GM18498 (cell line): ENCODE measurements around the gene CENPL.
"Not testable (repeated sequence)": the region's sequence is repeated elsewhere in the genome, so short reads cannot be mapped to it uniquely, and the experiment has no call there.

Experiments
- ATAC-seq: cut with Tn5 transposase; IDR thresholded peaks from one replicate; pipeline ENCODE4 v1.9.1; 2021; ENCODE audit warnings: mild to moderate bottlenecking, moderate library complexity; ENCODE audit not compliant: unreplicated experiment

The CENPL gene, protein sequence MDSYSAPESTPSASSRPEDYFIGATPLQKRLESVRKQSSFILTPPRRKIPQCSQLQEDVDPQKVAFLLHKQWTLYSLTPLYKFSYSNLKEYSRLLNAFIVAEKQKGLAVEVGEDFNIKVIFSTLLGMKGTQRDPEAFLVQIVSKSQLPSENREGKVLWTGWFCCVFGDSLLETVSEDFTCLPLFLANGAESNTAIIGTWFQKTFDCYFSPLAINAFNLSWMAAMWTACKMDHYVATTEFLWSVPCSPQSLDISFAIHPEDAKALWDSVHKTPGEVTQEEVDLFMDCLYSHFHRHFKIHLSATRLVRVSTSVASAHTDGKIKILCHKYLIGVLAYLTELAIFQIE

DNA sequence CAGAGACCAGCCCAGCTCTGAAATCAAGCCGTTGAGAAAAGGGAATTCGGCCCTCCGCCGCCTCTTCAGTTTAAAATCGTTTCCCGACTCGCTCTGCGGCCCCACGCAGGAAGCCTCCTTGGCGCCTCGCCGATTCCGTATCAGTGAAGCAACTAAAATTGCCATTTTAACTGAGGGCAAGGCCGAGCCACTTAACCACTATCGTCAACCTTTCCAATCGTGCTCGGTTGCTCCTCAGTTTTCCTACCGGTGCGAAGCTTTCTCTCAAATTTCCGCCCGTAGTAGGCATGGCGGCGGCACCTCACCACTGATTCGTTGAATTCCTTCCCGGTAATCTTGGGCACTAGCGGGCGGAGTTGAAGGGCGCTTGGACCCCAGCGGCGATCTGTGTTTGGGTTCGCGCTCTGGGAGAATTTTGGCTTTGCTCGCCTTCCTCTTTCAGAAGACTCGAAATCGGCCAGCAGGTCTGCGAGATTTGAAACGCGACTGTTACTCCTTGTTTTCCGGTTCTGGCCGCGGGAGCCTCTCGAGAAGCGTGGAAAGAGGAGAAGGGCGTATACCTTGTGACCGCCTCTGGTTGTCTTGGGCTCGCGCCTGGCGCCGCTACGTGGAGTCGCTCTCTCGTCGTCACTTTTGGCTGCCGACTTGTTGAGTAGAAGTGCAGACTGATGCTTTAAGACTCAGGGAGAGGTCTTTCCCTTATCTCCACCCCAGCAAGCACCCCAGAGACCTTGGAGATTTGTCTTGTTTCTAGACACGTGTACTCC, at the start of gene CENPL, which contains the start of gene DARS2:
Gene CENPL, minus strand, starts transcription at position 569 of the 767 bp plus-strand sequence. CDS start 13,584 bp downstream, outside the sequence.
Gene DARS2, plus strand, starts transcription at position 359 of the 767 bp plus-strand sequence. CDS start 557 bp downstream, outside the sequence.
- ATAC-seq, result peak; percentile 83

DNA sequence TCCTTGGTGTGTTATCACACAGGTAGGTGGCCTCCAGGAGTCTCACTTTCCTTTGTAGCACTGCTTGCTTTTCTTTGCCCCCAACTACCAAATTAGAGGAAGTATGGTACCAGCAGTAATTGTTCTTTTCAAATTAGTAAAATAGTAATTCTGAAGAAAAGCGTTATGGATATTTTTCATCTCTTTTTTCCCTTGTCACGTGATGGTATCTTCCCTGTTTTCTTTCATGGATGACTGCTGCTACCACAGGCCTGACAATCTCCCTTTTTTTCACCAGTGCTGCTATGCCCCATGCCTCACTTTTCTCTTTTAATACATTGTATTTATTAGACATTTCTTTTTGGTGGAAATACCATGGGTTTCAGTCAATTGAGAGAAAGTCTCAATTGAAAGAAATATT, 46.8 kb upstream of the CENPL start:
- ATAC-seq, result no peak

DNA sequence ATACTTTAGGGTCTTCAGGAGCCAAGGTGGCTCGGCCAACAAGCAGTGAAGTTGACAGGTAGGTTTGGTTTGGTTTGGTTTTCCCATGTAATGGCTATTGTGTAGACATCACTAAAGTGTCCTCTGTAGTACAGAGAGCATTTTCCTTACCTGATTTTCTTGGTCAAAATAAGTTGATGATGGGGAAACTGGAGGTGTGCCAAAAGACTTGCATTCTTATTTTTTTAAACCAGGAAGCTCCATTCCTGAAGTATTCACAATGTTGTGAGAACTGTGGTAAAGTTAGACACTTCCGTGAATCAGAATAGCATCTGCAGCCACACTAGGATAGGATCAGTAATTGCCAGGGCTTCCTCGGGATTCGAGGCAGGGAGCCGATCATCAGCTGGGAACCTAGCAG, 46.4 kb upstream of the CENPL start:
- no peak for ATAC-seq

DNA sequence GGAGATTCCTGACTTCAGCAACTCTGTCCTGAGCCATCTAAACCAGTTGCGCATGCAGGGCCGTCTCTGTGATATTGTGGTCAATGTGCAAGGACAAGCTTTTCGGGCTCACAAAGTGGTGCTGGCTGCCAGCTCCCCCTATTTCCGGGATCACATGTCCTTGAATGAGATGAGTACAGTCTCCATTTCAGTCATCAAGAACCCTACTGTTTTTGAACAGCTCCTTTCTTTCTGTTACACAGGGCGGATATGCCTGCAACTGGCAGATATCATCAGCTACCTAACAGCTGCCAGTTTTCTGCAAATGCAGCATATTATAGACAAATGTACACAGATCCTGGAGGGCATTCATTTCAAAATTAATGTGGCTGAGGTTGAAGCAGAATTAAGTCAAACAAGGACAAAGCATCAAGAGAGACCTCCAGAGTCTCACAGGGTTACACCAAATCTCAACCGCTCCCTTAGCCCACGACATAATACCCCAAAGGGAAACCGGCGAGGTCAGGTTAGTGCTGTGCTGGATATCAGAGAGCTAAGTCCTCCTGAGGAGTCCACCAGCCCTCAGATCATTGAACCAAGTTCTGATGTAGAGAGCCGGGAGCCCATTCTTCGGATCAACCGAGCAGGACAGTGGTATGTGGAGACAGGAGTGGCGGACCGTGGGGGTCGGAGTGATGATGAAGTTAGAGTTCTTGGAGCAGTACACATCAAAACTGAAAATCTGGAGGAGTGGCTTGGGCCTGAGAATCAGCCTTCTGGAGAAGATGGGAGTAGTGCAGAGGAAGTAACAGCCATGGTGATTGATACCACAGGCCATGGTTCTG, 45.8 kb upstream of the CENPL start:
- ATAC-seq, result peak; percentile 21

DNA sequence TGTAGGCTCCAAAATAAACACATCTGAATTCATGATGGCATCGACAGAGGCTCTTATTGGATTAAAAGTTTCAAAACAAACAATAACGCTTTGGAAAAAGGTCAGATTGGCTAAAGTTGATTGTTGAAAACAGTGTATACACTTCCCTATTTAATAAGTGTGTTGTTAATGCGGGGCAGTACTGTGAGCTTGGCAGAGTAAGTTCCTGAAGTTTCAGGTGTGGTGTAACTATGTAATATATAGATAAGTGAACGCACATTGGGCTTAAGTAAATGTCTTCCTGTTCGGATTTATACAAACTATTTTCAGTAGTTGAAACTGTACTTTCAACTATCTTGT, 44.3 kb upstream of the CENPL start:
- ATAC-seq, result no peak

DNA sequence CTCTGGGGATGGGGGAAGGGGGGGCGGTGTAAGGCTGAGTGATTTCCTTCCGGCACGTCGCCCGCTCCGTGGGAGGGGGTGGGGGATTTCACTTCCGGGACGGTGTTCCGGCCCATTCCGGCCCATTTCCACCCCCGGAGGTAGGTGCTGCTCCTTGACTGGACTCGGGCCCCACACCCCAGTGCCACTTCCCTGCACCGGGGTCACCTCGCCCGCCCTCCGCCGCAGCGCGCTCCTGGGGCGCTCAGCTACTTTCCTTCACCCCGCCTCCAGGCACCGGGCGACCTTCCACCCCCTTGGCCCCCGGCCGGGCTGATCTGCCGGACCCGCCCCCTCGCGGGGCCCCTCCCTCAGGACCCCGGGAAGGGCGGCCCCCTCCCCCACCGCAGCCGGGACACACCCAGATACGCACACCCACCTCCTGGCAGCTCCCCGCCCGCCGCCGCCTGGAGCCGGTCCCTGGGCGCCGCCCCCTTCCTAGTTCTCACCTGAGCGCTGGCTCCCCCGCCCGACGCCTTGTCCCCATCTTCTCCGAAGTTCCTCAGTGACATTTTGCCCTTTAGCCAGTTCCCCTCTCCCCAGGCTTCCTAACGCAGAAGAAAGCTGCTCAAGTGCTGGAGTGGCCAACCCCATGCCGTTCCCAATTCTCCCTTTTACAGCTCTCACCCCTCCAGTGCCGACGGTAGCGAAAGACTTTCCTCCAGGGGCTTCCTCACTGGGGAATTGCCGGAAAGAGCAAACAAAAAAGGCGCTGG, 43.8 kb upstream of the CENPL start, which contains the start of gene ZBTB37:
Gene ZBTB37, plus strand, starts transcription at position 115 of the 755 bp plus-strand sequence. CDS start 1,846 bp downstream, outside the sequence.
- ATAC-seq, result peak; percentile 62

DNA sequence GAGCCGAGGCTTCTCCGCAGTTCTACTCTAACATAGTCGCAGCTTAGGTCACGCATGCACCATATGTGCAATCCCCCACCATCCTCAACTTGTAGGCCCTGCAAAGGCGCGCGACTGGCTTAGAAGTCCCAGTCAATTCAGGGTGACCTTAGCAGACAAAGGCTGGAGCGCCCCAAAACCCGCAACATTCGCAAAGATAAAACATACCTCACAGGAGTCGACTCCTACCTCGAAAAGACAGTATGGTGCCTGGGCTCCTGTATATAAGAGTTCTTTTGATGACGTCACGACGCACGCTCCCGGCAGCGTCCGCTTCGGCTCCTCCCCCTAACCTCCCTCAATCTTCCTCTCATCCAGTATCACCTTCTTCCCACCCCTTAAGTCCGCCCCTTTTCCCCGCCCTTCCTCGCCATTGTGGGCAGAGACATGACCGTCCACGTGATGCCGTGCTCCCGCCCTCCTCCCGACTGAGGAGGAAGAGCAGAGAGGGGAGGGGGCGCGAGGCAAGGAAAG, 43.1 kb upstream of the CENPL start, which contains the start of gene GAS5:
Gene GAS5, minus strand, starts transcription at position 237 of the 513 bp plus-strand sequence.
- ATAC-seq, result peak; percentile 74

DNA sequence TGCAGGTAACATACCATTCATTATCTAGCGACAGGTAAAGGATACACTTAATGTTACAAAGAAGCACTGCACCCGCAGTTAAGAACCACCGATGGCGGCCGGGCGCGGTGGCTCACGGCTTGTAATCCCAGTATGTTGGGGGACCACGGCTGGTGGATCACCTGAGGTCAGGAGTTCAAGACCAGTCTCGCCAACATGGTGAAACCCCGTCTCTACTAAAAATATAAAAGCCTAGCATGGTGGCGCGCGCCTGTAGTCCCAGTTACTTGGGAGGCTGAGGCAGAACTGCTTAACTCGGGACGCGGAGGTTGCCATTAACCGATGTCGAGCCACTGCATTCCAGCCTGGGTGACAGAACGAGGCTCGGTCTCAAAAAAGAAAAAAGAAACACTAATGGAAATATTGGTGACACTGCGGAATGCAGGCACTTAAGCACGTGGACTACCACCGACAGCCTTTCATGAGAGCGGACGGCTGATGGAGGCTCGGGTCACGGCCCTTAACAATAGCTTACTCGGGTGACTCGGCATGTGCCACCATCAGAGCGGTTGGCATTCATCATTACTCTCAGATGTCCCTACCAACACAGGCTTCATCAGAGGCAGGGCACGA, 42.6 kb upstream of the CENPL start:
- ATAC-seq, result no peak

DNA sequence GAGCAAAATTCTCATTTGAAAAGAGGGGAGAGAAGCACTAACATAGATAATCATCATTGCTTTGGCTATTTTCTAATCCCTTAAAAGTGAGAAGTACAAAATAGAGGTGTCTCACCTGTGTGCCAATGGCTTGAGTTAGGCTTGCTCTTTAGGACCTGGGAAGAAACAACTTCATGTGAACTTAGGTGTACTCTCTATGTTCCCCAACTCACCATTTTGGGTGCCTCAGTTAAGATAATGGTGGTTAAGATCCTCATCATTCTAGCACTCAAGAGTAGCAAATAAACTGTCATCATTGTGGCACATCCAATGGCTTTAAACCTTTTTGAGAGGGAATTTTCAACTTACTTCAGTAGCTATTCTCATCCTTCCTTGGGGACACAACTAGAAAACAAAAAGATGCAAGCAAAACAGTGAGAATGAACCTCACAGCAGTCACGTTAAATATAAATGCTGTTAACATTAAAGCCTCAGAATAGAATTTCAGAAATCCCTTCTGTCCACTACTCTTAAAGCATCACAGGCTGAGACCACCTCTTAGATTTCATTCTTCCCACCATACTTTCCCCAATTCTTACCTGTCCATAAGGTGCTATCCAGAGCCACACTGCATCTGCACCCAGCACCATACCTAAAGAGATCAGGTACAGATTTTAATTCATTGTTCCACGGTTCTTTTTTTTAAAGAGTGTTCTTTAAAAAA, 41.9 kb upstream of the CENPL start:
- no peak for ATAC-seq

DNA sequence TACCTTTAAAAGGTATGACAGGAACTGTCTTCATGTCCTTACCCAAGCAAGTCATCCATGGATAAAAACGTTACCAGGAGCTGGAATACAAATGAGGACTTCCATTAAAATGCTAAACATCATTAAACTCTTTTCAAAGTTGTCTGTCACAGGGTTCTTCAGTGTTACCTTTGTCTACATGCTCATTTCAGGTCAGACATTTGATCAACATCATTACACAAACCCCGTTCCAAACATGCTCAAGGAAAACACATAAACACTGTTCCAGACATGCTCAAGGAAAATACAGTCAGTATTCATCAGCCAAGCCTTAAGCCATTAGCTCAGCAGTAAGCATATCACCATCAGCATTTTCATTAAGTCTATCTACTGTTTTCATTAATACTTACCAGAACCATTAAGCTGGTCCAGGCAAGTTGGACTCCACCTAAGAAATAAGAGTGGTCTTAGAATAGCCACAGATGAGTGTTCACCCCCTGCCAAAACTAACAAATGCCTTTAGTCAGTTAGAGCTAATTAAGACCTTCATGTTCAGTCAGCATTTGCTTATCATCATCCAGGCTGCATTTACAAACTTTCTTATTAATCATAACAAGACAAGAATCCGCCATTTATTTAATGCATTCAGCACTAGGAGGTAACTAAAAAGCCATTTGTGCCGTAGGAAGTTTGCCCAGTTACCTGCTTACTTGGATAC, 40.9 kb upstream of the CENPL start:
- ATAC-seq, result no peak

DNA sequence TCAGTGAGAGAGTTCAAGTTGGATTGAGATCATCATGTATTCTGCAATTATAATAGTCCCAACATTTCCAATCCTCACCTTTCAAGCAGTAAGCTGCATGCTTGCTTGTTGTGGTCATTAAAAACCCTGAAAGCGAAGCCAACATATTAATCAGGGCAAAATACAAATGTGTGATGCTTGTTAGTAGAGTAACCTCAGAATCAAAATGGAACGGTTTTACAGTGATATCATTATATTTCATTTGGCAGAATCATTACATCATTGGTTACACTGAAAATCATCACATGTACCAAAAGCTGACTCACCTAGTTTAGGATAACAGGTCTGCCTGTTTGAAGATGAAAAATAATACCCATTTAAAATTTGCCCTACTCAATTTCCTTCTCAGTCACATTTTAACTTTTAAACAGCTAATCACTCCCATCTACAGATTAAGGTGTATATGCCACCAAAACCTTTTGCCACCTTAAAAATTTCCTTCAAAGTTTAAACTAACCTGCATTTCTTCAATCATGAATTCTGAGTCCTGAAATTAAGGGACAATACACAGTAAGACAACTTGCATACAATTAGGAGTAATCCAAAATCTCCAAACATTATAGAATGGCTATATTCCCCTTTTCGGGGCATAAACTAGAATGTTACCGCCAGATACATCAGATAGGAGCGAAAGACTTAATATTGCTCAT, 39.6 kb upstream of the CENPL start:
- no peak for ATAC-seq

DNA sequence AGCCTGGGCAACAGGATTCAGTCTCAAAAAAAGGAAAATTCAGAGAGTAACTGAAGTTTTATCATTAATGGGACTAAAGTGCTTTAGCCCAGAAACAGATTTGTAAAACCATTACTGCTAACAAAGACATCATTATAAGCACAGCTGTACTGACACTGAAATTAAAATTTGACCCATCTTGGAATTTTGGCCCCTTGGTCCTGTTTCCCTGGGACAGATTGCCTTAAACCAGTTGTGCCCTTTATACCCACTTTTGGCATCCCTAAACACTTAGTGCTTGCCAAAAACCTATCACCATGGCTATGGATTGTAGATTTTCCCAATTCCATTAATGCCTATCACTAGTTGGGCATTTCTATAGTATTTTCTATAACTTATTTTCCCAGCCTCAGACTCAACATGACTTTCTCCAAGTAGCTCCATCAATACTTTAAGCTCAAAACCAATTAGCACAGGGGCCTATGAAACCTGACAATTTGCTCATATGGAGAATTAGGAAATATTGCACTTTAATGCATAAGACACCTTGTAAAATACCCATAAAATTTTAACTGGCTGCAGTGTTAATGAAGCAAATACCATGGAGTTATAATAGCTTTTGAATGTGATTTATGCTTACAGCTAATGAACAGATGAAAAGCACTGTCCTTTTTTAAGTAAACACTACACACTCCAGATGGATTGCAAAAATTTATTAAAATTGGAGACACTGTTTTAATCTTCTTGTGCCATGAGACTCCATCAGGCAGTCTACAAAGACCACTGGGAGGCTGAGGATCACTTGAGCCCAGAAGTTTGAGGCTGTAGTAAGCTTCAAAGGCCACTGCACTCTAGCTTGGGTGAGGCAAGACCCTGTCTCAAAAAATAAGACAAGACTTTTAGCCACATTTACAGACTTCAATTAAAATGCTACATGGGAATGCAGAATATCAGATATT, 38.8 kb upstream of the CENPL start:
- no peak for ATAC-seq

DNA sequence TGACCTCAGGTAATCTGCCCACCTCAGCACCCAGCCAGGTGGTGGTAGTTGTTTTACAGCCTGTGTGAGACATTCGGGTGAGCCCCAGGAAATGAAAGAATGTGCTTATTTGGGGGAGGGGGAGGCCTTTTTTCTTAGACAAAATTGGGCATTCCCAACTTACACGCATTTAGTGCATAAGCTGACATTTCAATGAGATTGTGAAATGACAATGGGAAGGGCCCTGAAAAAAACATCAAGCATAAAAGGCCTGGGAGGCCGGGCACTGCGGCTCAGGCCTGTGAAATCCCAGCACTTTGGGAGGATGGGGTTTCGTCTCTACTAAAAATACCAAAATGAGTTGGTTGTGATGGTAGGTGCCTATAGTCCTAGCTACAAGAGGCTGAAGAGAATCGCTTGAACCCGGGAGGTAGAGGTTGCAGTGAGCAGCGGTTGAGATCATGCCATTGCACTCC, 38.1 kb upstream of the CENPL start:
- ATAC-seq, result no peak

DNA sequence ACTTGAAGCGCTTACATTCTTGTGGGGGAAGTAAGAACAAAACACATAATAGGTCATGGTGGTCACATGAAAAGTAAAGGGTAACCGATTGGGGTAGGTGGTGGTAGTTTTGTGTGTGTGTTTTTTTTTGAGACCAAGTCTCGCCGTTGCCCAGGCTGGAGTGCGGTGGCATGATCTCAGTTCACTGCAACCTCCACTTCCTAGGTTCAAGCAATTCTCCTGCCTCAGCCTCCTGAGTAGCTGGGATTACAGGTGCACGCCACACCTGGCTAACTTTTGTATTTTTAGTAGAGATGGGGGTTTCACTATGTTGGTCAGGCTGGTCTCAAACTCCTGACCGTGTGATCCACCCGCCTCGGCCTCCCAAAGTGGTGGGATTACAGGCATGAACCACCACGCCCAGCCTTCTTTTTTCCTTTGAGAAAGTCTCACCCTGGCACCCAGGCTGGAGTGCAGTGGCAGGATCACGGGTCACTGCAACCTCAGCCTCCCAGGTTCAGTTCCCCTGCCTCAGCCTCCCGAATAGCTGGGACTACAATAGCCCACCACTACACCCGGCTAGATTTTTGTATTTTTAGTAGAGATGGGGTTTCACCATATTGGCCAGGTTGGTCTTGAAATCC, 37.6 kb upstream of the CENPL start:
- ATAC-seq, result not testable (repeated sequence)

DNA sequence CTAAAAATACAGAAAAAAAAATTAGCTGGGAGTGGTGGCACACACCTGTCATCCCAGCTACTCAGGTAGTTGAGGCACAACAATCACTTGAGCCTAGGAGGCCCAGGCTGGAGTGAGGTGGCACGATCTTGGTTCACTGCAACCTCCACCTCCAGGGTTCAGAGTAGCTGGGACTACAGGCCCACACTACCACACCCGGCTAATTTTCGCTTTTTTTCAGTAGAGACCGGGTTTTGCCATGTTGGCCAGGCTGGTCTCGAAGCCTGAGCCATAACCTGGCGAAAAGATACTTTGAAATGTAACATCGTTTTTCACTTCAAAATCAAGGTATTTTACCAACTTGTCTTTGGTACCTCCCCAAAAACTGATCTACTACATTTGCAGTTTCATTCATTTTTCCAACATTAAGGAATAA, 37.1 kb upstream of the CENPL start:
- ATAC-seq, result no peak

DNA sequence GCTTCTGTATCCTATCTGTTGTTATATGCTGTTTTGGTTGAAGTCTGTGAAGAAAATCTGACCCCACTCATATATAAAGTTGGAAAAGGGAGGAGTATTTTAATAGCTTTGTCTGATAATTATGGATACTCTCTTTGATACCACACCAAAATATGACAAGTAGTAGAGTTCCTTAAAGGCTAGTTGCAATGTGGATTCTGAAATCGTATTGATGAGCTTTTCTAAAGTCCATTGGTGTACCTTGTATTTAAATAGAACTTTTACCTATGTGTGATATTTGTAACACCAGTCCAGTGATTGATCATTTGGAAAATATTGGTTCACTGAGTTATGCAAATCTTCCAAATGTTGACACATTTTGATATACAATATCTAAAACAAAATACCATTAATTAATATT, 35.4 kb upstream of the CENPL start:
- ATAC-seq, result no peak
